NB4 (cell line): ENCODE results near the gene FAM47E.

Experiments used
- MYC ChIP-seq: IDR thresholded peaks from 2 replicates; pipeline ENCODE4 v1.6.1; 2011; ENCODE audit warnings: low read depth, low read length
- POLR2A ChIP-seq: IDR thresholded peaks from 2 replicates; pipeline ENCODE4 v1.6.1; 2011; ENCODE audit warnings: mild to moderate bottlenecking; ENCODE audit not compliant: insufficient read length; ENCODE audit errors: extremely low read depth
- TF ChIP-seq, protein P1 (sequence below): IDR thresholded peaks from one replicate; pipeline ENCODE4 v1.5.1; 2012; ENCODE audit warnings: low read depth, low read length
- TF ChIP-seq, protein P2 (sequence below): IDR thresholded peaks from 2 replicates; pipeline ENCODE4 v1.6.1; 2011; ENCODE audit warnings: low read depth, low read length

DNA sequence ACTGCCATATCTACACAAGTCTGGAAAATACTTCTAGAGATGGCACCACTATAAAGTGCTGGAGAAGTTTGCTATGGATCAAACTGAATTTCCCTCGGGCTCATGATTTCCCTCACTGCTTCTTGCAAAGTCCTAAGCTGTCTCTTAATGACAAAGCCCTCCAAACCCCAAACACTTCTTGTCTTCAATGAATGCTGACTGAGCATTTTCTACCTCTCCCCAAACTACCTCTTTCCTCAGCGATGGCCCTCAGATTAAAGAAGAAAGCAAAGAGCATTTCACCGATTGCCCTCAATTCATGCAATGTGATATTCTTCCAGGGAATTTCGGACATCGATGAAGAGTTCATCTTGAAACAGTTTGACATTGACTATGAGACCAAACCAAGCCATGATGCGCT is 19.7 kb downstream of the FAM47E start:
- TF ChIP-seq, protein P1, sequence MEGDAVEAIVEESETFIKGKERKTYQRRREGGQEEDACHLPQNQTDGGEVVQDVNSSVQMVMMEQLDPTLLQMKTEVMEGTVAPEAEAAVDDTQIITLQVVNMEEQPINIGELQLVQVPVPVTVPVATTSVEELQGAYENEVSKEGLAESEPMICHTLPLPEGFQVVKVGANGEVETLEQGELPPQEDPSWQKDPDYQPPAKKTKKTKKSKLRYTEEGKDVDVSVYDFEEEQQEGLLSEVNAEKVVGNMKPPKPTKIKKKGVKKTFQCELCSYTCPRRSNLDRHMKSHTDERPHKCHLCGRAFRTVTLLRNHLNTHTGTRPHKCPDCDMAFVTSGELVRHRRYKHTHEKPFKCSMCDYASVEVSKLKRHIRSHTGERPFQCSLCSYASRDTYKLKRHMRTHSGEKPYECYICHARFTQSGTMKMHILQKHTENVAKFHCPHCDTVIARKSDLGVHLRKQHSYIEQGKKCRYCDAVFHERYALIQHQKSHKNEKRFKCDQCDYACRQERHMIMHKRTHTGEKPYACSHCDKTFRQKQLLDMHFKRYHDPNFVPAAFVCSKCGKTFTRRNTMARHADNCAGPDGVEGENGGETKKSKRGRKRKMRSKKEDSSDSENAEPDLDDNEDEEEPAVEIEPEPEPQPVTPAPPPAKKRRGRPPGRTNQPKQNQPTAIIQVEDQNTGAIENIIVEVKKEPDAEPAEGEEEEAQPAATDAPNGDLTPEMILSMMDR = no peak
- TF ChIP-seq POLR2A (no peak), MYC (no peak)
- TF ChIP-seq, protein P2, sequence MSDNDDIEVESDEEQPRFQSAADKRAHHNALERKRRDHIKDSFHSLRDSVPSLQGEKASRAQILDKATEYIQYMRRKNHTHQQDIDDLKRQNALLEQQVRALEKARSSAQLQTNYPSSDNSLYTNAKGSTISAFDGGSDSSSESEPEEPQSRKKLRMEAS = no peak
